Activated CD8-positive, alpha-beta T cell treated with anti-CD3 and anti-CD28 coated beads, Interleukin-2, amount 10 ng/mL, durations not matched to agents 7 days and 5 days (primary cell): ENCODE data around the gene AGBL5. TPM values are rescaled to one million over a fixed set of nuclear protein-coding genes. Genes with fewer than 3 reads are reported as not detected.

ENCODE experiments used
- ATAC-seq: fragments of 150-1000 bp; cut with Tn5 transposase; one replicate; pipeline ENCODE4 v1.10.0; 2021; ENCODE audit warnings: moderate library complexity
- CTCF ChIA-PET: fragments of 350-600 bp; sonication (Branson Sonifier 250); formaldehyde crosslinking; loops from one replicate; lab custom pipeline; 2021; ENCODE audit warnings: antibody characterized with exemption; lab: Charles Lee
- POLR2A ChIA-PET: fragments of 350-600 bp; sonication (Branson Sonifier 250); formaldehyde crosslinking; loops from one replicate; lab custom pipeline; 2021; ENCODE audit warnings: antibody characterized with exemption; lab: Charles Lee
- DNase-seq: peaks from one replicate; pipeline ENCODE4 v3.0.0-alpha.2; 2020
- H3K27ac Mint-ChIP-seq: one replicate; pipeline ENCODE4 v1.8.0; 2021; ENCODE audit warnings: mild to moderate bottlenecking, mixed read lengths
- H3K27me3 Mint-ChIP-seq: one replicate; pipeline ENCODE4 v1.8.0; 2021; ENCODE audit warnings: low read depth, mixed read lengths
- H3K36me3 Mint-ChIP-seq: one replicate; pipeline ENCODE4 v1.8.0; 2021; ENCODE audit warnings: low read depth, mixed read lengths
- H3K4me1 Mint-ChIP-seq: one replicate; pipeline ENCODE4 v1.8.0; 2021; ENCODE audit warnings: low read depth, mixed read lengths
- H3K4me3 Mint-ChIP-seq: one replicate; pipeline ENCODE4 v1.8.0; 2021; ENCODE audit warnings: mild to moderate bottlenecking, mixed read lengths
- H3K9me3 Mint-ChIP-seq: one replicate; pipeline ENCODE4 v1.8.0; 2022; ENCODE audit warnings: mixed read lengths; ENCODE audit not compliant: insufficient read depth
- total RNA-seq, 2 experiments: library from RNA; stranded (reverse); gene quantifications; one replicate each; pipeline ENCODE4 v1.2.3, GENCODE V29; 2021

AGBL5 gene
- total RNA-seq, 2 experiments from 2014 or later = 13.9 to 14.8 TPM

- POLR2A ChIA-PET = interaction anchor here (9.3 kb wide), 1 partner anchor 12 kb away, joined by 128 read pairs; the partner anchor contains the start of gene OST4
- DNase-seq (no peak), ATAC-seq (no peak)
- Mint-ChIP-seq H3K4me1 (peaks cover 8% of the 10 kb centered on the region), H3K9me3 (no peaks in the 10 kb centered on the region), H3K4me3 (no peak overlapping the region), H3K27me3 (no peaks in the 10 kb centered on the region), H3K36me3 (peaks cover 31% of the 10 kb centered on the region), H3K27ac (no peak overlapping the region)
- CTCF ChIA-PET = interaction anchor here (1.6 kb wide), 1 partner anchor 222 kb away, joined by 3 read pairs; no protein-coding TSS in a partner anchor
Observed at GRCh38 chr2:27057184-27057583, 5.7 kb downstream of the AGBL5 start.

GRCh38 chr2:27058210-27058609 lies 6.7 kb downstream of the AGBL5 start:
- Mint-ChIP-seq H3K4me1 (no peaks in the 10 kb centered on the region), H3K36me3 (peaks cover 37% of the 10 kb centered on the region)
- POLR2A ChIA-PET = interaction anchor here (0.8 to 9.3 kb wide), 3 partner anchors 11 to 23 kb away, joined by 3 to 128 read pairs (median 23); partner anchors contain the start of gene OST4

GRCh38 chr2:27059141-27059820 lies 7.8 kb downstream of the AGBL5 start:
- DNase-seq (no peak), ATAC-seq (no peak)
- Mint-ChIP-seq H3K4me1 (no peaks in the 10 kb centered on the region), H3K27me3 (no peaks in the 10 kb centered on the region), H3K4me3 (no peak overlapping the region), H3K36me3 (peaks cover 40% of the 10 kb centered on the region), H3K9me3 (no peaks in the 10 kb centered on the region), H3K27ac (no peak overlapping the region)
- CTCF ChIA-PET = interaction anchor here (2.1 kb wide), 1 partner anchor 12 kb away, joined by 8 read pairs; the partner anchor contains the start of gene OST4
- POLR2A ChIA-PET = interaction anchor here (3.3 to 3.4 kb wide), 2 partner anchors 8 to 11 kb away, joined by 9 to 23 read pairs; partner anchors contain the start of genes AGBL5 and OST4

More at GRCh38 chr2:27058210-27058609, 6.7 kb downstream of the AGBL5 start:
- DNase-seq = no peak
- no peaks in the 10 kb centered on the region for H3K9me3 Mint-ChIP-seq
- no peak overlapping the region for H3K4me3 Mint-ChIP-seq
- ATAC-seq = no peak
- H3K27me3 Mint-ChIP-seq = no peaks in the 10 kb centered on the region
- CTCF ChIA-PET = interaction anchor here (0.8 kb wide), 1 partner anchor 14 kb away, joined by 5 read pairs; the partner anchor contains the start of gene OST4
- no peak overlapping the region for H3K27ac Mint-ChIP-seq

- H3K36me3 Mint-ChIP-seq = peaks cover 44% of the 10 kb centered on the region
- ChIA-PET POLR2A (interaction anchor here (3.3 to 3.4 kb wide), 2 partner anchors 9 to 10 kb away, joined by 9 to 23 read pairs; partner anchors contain the start of genes AGBL5 and OST4), CTCF (interaction anchor here (2.1 kb wide), 1 partner anchor 11 kb away, joined by 8 read pairs; the partner anchor contains the start of gene OST4)
- no peaks in the 10 kb centered on the region for H3K4me1 Mint-ChIP-seq
- no peak overlapping the region for H3K4me3 Mint-ChIP-seq
- H3K27ac Mint-ChIP-seq = no peak overlapping the region
- no peak for DNase-seq
- H3K9me3 Mint-ChIP-seq = no peaks in the 10 kb centered on the region
- H3K27me3 Mint-ChIP-seq = no peaks in the 10 kb centered on the region
- ATAC-seq = no peak
Observed at GRCh38 chr2:27060323-27060722, 8.9 kb downstream of the AGBL5 start.

GRCh38 chr2:27065128-27065527 lies 13.7 kb downstream of the AGBL5 start:
- no peak for ATAC-seq
- CTCF ChIA-PET = interaction anchor here (1.4 kb wide), 1 partner anchor 104 kb away, joined by 3 read pairs; no protein-coding TSS in a partner anchor

GRCh38 chr2:27067385-27067784 lies 15.9 kb downstream of the AGBL5 start:
- POLR2A ChIA-PET = interaction anchor here (0.6 to 11.6 kb wide), 3 partner anchors 14 to 105 kb away, joined by 3 to 128 read pairs (median 4); partner anchors contain the start of gene AGBL5
- Mint-ChIP-seq H3K36me3 (peaks cover 63% of the 10 kb centered on the region), H3K4me1 (peaks cover 44% of the 10 kb centered on the region)

More at GRCh38 chr2:27065128-27065527, 13.7 kb downstream of the AGBL5 start:
- H3K27ac Mint-ChIP-seq = no peak overlapping the region
- no peaks in the 10 kb centered on the region for H3K9me3 Mint-ChIP-seq
- H3K27me3 Mint-ChIP-seq = no peaks in the 10 kb centered on the region
- no peak overlapping the region for H3K4me3 Mint-ChIP-seq
- H3K36me3 Mint-ChIP-seq = peaks cover 62% of the 10 kb centered on the region
- peaks cover 30% of the 10 kb centered on the region for H3K4me1 Mint-ChIP-seq
- POLR2A ChIA-PET = interaction anchor here (11.6 kb wide), 1 partner anchor 12 kb away, joined by 128 read pairs; the partner anchor contains the start of gene AGBL5
- no peak for DNase-seq

GRCh38 chr2:27069436-27069835 lies 18.0 kb downstream of the AGBL5 start:
- ChIA-PET POLR2A (interaction anchor here (4.2 to 11.6 kb wide), 2 partner anchors 10 to 16 kb away, joined by 23 to 128 read pairs; partner anchors contain the start of gene AGBL5), CTCF (interaction anchor here (1.1 kb wide), 1 partner anchor 108 kb away, joined by 3 read pairs; no protein-coding TSS in a partner anchor)
- no peak for DNase-seq
- Mint-ChIP-seq H3K4me3 (peak overlapping the region; percentile 99), H3K36me3 (peaks cover 48% of the 10 kb centered on the region), H3K9me3 (no peaks in the 10 kb centered on the region), H3K27me3 (no peaks in the 10 kb centered on the region), H3K4me1 (peaks cover 63% of the 10 kb centered on the region), H3K27ac (peak overlapping the region; percentile 66)
- no peak for ATAC-seq

More at GRCh38 chr2:27067385-27067784, 15.9 kb downstream of the AGBL5 start:
- no peak overlapping the region for H3K4me3 Mint-ChIP-seq
- no peak overlapping the region for H3K27ac Mint-ChIP-seq
- CTCF ChIA-PET = interaction anchor here (0.8 to 1.1 kb wide), 2 partner anchors 20 to 221 kb away, joined by 3 to 4 read pairs; no protein-coding TSS in a partner anchor
- H3K9me3 Mint-ChIP-seq = no peaks in the 10 kb centered on the region
- DNase-seq = no peak
- ATAC-seq = no peak
- no peaks in the 10 kb centered on the region for H3K27me3 Mint-ChIP-seq

GRCh38 chr2:27069961-27070618 lies 18.6 kb downstream of the AGBL5 start:
- peaks cover 70% of the 10 kb centered on the region for H3K4me1 Mint-ChIP-seq

GRCh38 chr2:27070653-27071276 lies 19.3 kb downstream of the AGBL5 start:
- ATAC-seq (no peak), DNase-seq (no peak)
- peak overlapping the region; percentile 95 for H3K27ac Mint-ChIP-seq
- ChIA-PET CTCF (interaction anchor here (1.2 to 3.7 kb wide), 10 partner anchors 11 to 109 kb away, joined by 3 to 28 read pairs (median 8); partner anchors contain the start of genes AGBL5 and TMEM214), POLR2A (interaction anchor here (0.6 to 11.6 kb wide), 9 partner anchors 8 to 593 kb away, joined by 3 to 128 read pairs (median 8); partner anchors contain the start of genes AGBL5, SLC4A1AP and SUPT7L)
- peak overlapping the region; percentile 99 for H3K4me3 Mint-ChIP-seq
- H3K36me3 Mint-ChIP-seq = peaks cover 38% of the 10 kb centered on the region
- H3K9me3 Mint-ChIP-seq = no peaks in the 10 kb centered on the region
- H3K27me3 Mint-ChIP-seq = no peaks in the 10 kb centered on the region
- H3K4me1 Mint-ChIP-seq = peaks cover 76% of the 10 kb centered on the region

More at GRCh38 chr2:27069961-27070618, 18.6 kb downstream of the AGBL5 start:
- DNase-seq = no peak
- peak overlapping the region; percentile 99 for H3K4me3 Mint-ChIP-seq
- H3K9me3 Mint-ChIP-seq = no peaks in the 10 kb centered on the region
- peaks cover 45% of the 10 kb centered on the region for H3K36me3 Mint-ChIP-seq
- no peak for ATAC-seq
- H3K27me3 Mint-ChIP-seq = no peaks in the 10 kb centered on the region
- H3K27ac Mint-ChIP-seq = peak overlapping the region; percentile 95
- CTCF ChIA-PET = interaction anchor here (1.1 to 3.7 kb wide), 4 partner anchors 10 to 109 kb away, joined by 3 to 28 read pairs (median 6); partner anchors contain the start of gene TMEM214
- POLR2A ChIA-PET = interaction anchor here (3.5 to 11.6 kb wide), 3 partner anchors 10 to 17 kb away, joined by 12 to 128 read pairs (median 23); partner anchors contain the start of gene AGBL5

GRCh38 chr2:27071277-27071989 lies 20.0 kb downstream of the AGBL5 start, which contains the start of gene OST4:
Gene OST4 (minus strand): TSS chr2:27071654.
- Mint-ChIP-seq H3K27me3 (no peaks in the 10 kb centered on the region), H3K9me3 (no peaks in the 10 kb centered on the region), H3K27ac (peak within 1 kb of the TSS; percentile 95), H3K4me1 (peaks cover 79% of the 10 kb centered on the region), H3K4me3 (peak within 1 kb of the TSS; percentile 99), H3K36me3 (peaks cover 32% of the 10 kb centered on the region)
- DNase-seq = peak; percentile 92
- POLR2A ChIA-PET = interaction anchor here (0.6 to 11.6 kb wide), 10 partner anchors 9 to 592 kb away, joined by 3 to 128 read pairs (median 6); partner anchors contain the start of genes AGBL5, SLC4A1AP and SUPT7L
- CTCF ChIA-PET = interaction anchor here (1.0 to 3.7 kb wide), 11 partner anchors 10 to 231 kb away, joined by 3 to 28 read pairs (median 7); partner anchors contain the start of genes AGBL5 and TMEM214
- ATAC-seq = peak; percentile 94
